K562 (cell line): Measurements from ENCODE around the gene PAXIP1. TPM values are rescaled to one million over a fixed set of nuclear protein-coding genes. Genes with fewer than 3 reads are reported as not detected.

Source experiments
- ATAC-seq: fragments of 200-7000 bp; cut with Tn5 transposase; 3 replicates; pipeline ENCODE4 v1.9.1; 2020; ENCODE audit warnings: moderate library complexity
- BruUV-seq: library from RNA; stranded (reverse); fragments of 400-500 nt; replicated peaks from 2 replicates; lab custom pipeline; 2021; lab: Mats Ljungman, UMichigan
- CTCF ChIA-PET: fragments of 300-600 bp; formaldehyde crosslinking; extraction: SDS; loops from one replicate; lab custom pipeline; 2021; ENCODE audit warnings: low intra/inter-chr PET ratio; lab: Yijun Ruan, JAX
- POLR2A ChIA-PET: fragments of 300-600, 350-650 bp; sonication (Branson Sonifier 250); formaldehyde crosslinking; extraction: SDS; loops from one replicate; lab custom pipeline; 2021; ENCODE audit warnings: antibody characterized with exemption, inconsistent platforms; lab: Yijun Ruan, JAX
- DNase-seq, 4 experiments: peaks; one replicate each; pipeline versions ENCODE4 v3.0.0 to v3.0.0-alpha.2; 2011 to 2018; ENCODE audit warnings: low spot score in 3 of 4, mixed read lengths in 3 of 4; ENCODE audit errors: extremely low read depth in 1 of 4
- FAIRE-seq: peaks from 2 replicates; lab custom pipeline; 2011; peaks lifted over from hg19 to GRCh38; lab: Jason Lieb, UNC
- H2AFZ ChIP-seq: 2 replicates; pipeline ENCODE4 v1.6.0; 2011; ENCODE audit warnings: low read depth, low read length, control low read depth, inconsistent platforms
- H3K27ac ChIP-seq: fragments of 200-600 bp; 3 replicates; pipeline ENCODE4 v1.8.0; 2011; ENCODE audit warnings: low read depth, mild to moderate bottlenecking, control low read depth, inconsistent platforms, low read length, moderate library complexity, mixed read lengths; ENCODE audit errors: extremely low read depth
- H3K27me3 ChIP-seq, 2 experiments: fragments of 300-600 bp in 1 of 2; 2 replicates in 1 of 2; 3 replicates in 1 of 2; pipeline versions ENCODE4 v1.6.0 to v1.8.0; 2011; ENCODE audit warnings: inconsistent platforms in 2 of 2, low read length in 2 of 2, mild to moderate bottlenecking in 1 of 2, mixed read lengths in 1 of 2, moderate library complexity in 1 of 2; ENCODE audit not compliant: control insufficient read depth in 2 of 2, insufficient read depth in 2 of 2
- H3K36me3 ChIP-seq: fragments of 300-600 bp; 3 replicates; pipeline ENCODE4 v1.8.0; 2011; ENCODE audit warnings: mild to moderate bottlenecking, low read length, inconsistent platforms; ENCODE audit not compliant: control insufficient read depth, insufficient read depth
- H3K4me1 ChIP-seq, 2 experiments: fragments of 200-600 bp in 1 of 2; replicated peaks in 1 of 2; 2 replicates in 1 of 2; 3 replicates in 1 of 2; pipeline versions ENCODE4 v1.5.1 to v1.8.0; 2011; ENCODE audit warnings: inconsistent platforms in 2 of 2, low read length in 2 of 2, mild to moderate bottlenecking in 1 of 2, mixed read lengths in 1 of 2, moderate library complexity in 1 of 2; ENCODE audit not compliant: control insufficient read depth in 2 of 2, insufficient read depth in 2 of 2
- H3K4me2 ChIP-seq: 2 replicates; pipeline ENCODE4 v1.6.1; 2011; ENCODE audit warnings: low read length, control low read depth, inconsistent platforms, mixed read lengths; ENCODE audit not compliant: insufficient read depth
- H3K4me3 ChIP-seq: fragments of 200-600 bp; sonication (generic), shearing (Covaris generic); 2 replicates; pipeline ENCODE4 v1.5.1; 2016; ENCODE audit warnings: control low read depth, inconsistent platforms
- H3K79me2 ChIP-seq: fragments of 200-600 bp; 3 replicates; pipeline ENCODE4 v1.8.0; 2011; ENCODE audit warnings: low read length, inconsistent platforms; ENCODE audit not compliant: control insufficient read depth, insufficient read depth
- H3K9ac ChIP-seq, 2 experiments: 2 replicates each; pipeline versions ENCODE4 v1.6.0 to v1.6.1; 2011; ENCODE audit warnings: low read depth in 2 of 2, low read length in 2 of 2, control low read depth in 1 of 2, inconsistent platforms in 1 of 2, mild to moderate bottlenecking in 1 of 2, mixed read lengths in 1 of 2; ENCODE audit not compliant: insufficient read depth in 1 of 2
- H3K9me1 ChIP-seq: one replicate; pipeline ENCODE4 v1.6.0; 2011; ENCODE audit warnings: inconsistent platforms, mild to moderate bottlenecking, low read length, moderate library complexity; ENCODE audit not compliant: control insufficient read depth, insufficient read depth
- H3K9me3 ChIP-seq: replicated peaks from 2 replicates; pipeline ENCODE4 v1.5.1; 2011; ENCODE audit warnings: low read depth, low read length, inconsistent platforms; ENCODE audit not compliant: control insufficient read depth, insufficient read depth
- H4K20me1 ChIP-seq: replicated peaks from 2 replicates; pipeline ENCODE4 v1.6.1; 2011; ENCODE audit warnings: low read length, inconsistent platforms, mixed read lengths; ENCODE audit not compliant: control insufficient read depth, insufficient read depth
- ARHGAP35 ChIP-seq: fragments of 450-650 bp; IDR thresholded peaks from 2 replicates; pipeline ENCODE4 v1.6.1; 2018; ENCODE audit not compliant: partially characterized antibody
- ETV5 ChIP-seq: sonication (generic); formaldehyde crosslinking; IDR thresholded peaks from 2 replicates; pipeline ENCODE4 v1.4.0; 2020; ENCODE audit warnings: low read depth, mild to moderate bottlenecking, missing genetic modification reagents
- HMG20B ChIP-seq: fragments of 250-450 bp; sonication (Bioruptor Pico); IDR thresholded peaks from 2 replicates; pipeline ENCODE4 v1.5.0; 2021; ENCODE audit warnings: mild to moderate bottlenecking
- MIER1 ChIP-seq: fragments of 450-650 bp; IDR thresholded peaks from 2 replicates; pipeline ENCODE4 v1.6.1; 2016; ENCODE audit warnings: antibody characterized with exemption, mild to moderate bottlenecking, low read depth
- PTBP1 ChIP-seq: fragments of 200-400 bp; formaldehyde crosslinking; IDR thresholded peaks from 2 replicates; pipeline ENCODE4 v1.6.1; 2017; ENCODE audit warnings: low read depth, low read length
- SMARCC2 ChIP-seq: fragments of 450-650 bp; IDR thresholded peaks from 2 replicates; pipeline ENCODE4 v1.6.1; 2017; ENCODE audit warnings: antibody characterized with exemption, moderate library complexity, mild to moderate bottlenecking, low read depth
- STAT5B ChIP-seq: fragments of 250-450 bp; sonication (Bioruptor Pico); IDR thresholded peaks from 2 replicates; pipeline ENCODE4 v1.8.0; 2021; ENCODE audit warnings: mild to moderate bottlenecking, inconsistent platforms
- ZBTB8A ChIP-seq: fragments of 450-650 bp; IDR thresholded peaks from 2 replicates; pipeline ENCODE4 v1.6.1; 2018; ENCODE audit warnings: mild to moderate bottlenecking, moderate library complexity; ENCODE audit not compliant: partially characterized antibody
- ZNF780A ChIP-seq: fragments of 250-450 bp; sonication (Bioruptor Pico); IDR thresholded peaks from 2 replicates; pipeline ENCODE4 v1.5.0; 2021; ENCODE audit warnings: mild to moderate bottlenecking
- WGBS: fragments of 100-300 bp; shearing (Covaris generic); methylation state at CpG from one replicate; pipeline ENCODE4 v1.1.6; 2016; ENCODE audit warnings: low coverage, mixed read lengths; ENCODE audit not compliant: insufficient coverage; ENCODE audit errors: missing lambda C conversion rate; 5-methylcytosine and 5-hydroxymethylcytosine counted together
- in situ Hi-C: fragments of 300-500 bp; cut with MboI; formaldehyde crosslinking; loops from 4 replicates; pipeline ENCODE4 v1.15.0; 2018; ENCODE audit warnings: inconsistent platforms, mixed read lengths
- intact Hi-C: fragments of 100-400 bp; cut with micrococcal nuclease; formaldehyde crosslinking; loops from 2 replicates; pipeline ENCODE4 v1.14.2; 2022
- polyA plus RNA-seq, 8 experiments: library from polyadenylated mRNA; depleted of rRNA in 4 of 8; stranded (reverse) in 5 of 8; unstranded in 3 of 8; fragments of >200 nt; fragmentation: Nextera tagmentation in 2 of 8; fragmentation: Illumina TruSeq in 1 of 8; extraction: Ambion mirVana in 2 of 8; extraction: Trizol in 1 of 8; gene quantifications; 2 replicates each; pipeline versions ENCODE4 v1.2.1 to v1.2.3, GENCODE V29; 2011 to 2014; ENCODE audit warnings: inconsistent platforms in 1 of 8, missing spikeins in 1 of 8
- total RNA-seq, 7 experiments: library from RNA; depleted of rRNA in 6 of 7; stranded (reverse); fragments of >200 nt in 6 of 7; fragmentation: Illumina TruSeq in 2 of 7; extraction: Trizol in 2 of 7; gene quantifications; 2 replicates each; pipeline versions ENCODE4 v1.2.1 to v1.2.3, GENCODE V29; 2011 to 2021; ENCODE audit warnings: low replicate concordance in 1 of 7

PAXIP1 gene
- total and polyA plus RNA-seq, 9 of the 15 experiments (the other 6 are each of a cell fraction or from before 2014, with no cell fraction given): 9.7 to 37.9 (median 28.4) TPM

DNA sequence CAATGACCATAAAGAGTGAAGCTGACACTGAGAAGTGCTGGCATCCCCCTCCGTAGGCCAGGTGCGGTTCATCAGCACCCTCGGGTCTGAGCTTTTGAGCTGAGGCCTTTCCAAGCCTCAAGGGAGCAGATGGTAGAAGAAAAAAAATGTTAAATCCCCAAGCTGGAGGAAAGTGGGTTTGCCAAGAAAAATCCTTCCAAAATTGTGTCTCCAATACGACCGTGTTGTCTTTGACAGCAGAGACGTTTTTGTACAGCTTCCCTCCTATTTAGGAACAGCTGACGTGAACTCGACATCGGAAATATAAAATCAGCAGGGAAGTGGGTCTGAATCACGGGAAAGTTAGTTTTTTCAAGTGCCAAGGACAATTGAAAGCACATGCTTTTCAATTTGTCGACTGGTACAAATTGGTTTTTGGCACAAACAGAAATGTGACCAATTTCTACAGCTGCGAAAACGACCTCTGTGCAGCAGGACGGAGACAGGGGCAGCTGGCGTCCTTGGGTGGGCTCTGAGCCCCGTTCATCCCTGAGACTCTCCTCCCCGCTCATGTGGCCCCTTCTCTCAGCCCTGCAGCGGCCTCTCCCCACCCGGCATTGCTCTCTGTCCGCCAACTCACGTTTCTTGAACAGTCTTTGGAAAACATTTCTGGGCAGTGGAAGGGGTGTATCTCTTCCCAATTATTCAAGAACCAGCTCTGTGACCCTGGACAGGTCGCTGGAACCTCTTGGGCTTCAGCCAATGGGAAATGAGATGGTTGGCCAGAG is 89.9 kb downstream of the PAXIP1 start:
- Histone ChIP-seq H3K9me3 (no peaks in the 10 kb centered on the region), H3K9me1 (no peaks in the 10 kb centered on the region), H3K27ac (no peak overlapping the region), H3K27me3 (peaks cover 29 to 95% of the 10 kb centered on the region in 2 experiments), H3K9ac (0 out of 4 replicates have a peak overlapping the region, but pooled peaks of 1 of the 2 experiments have one; percentile 30), H3K4me1 (peaks cover 0 to 20% of the 10 kb centered on the region in 2 experiments; a peak in 2 of 5 replicates)
- no peak for DNase-seq
- in situ Hi-C loops: no loop called here
- BruUV-seq: no TSS peak
- TF ChIP-seq ARHGAP35: no peak
- TF ChIP-seq PTBP1: no peak
- TF ChIP-seq HMG20B (CRISPR knock-in tag): no peak
- TF ChIP-seq SMARCC2: no peak
- TF ChIP-seq ETV5 (CRISPR knock-in tag): 0 out of 2 replicates have a peak, but pooled peaks have one; percentile 14
- no peak for TF ChIP-seq ZBTB8A
- no peak for TF ChIP-seq MIER1
- TF ChIP-seq ZNF780A: no peak
- TF ChIP-seq STAT5B: no peak
- TF ChIP-seq, all 486 proteins: peak for 1
- Histone ChIP-seq H4K20me1 (no peaks in the 10 kb centered on the region), H3K4me3 (no peak overlapping the region), H2AFZ (no peak overlapping the region), H3K36me3 (no peaks in the 10 kb centered on the region), H3K79me2 (no peaks in the 10 kb centered on the region), H3K4me2 (no peak overlapping the region)
- ATAC-seq (no peak), FAIRE-seq (no peak)
- intact Hi-C loops: loop anchor here (5.0 kb wide), 1 partner anchor 279 kb away; no protein-coding TSS in a partner anchor
- ChIA-PET CTCF (interaction anchor here (0.5 to 1.9 kb wide), 3 partner anchors 255 to 855 kb away, joined by 3 to 8 read pairs (median 8); no protein-coding TSS in a partner anchor), POLR2A (interaction anchor here (0.6 kb wide), 2 partner anchors 9 to 583 kb away, joined by 3 to 4 read pairs; no protein-coding TSS in a partner anchor)
- 9% methylated on average over 22 of the region's 22 CpGs for WGBS
